ENCODE measurements around the gene MMP11. TPM values are rescaled to one million over a fixed set of nuclear protein-coding genes. Genes with fewer than 3 reads are reported as not detected.
A peak's percentile ranks its signal among the peaks of the same experiment; 100 is the strongest.

Gene MMP11
- total and polyA plus RNA-seq, 2 of the 13 experiments (the other 11 are each of a cell fraction or from before 2014, with no cell fraction given) = 8.9 to 28.6 TPM

DNA sequence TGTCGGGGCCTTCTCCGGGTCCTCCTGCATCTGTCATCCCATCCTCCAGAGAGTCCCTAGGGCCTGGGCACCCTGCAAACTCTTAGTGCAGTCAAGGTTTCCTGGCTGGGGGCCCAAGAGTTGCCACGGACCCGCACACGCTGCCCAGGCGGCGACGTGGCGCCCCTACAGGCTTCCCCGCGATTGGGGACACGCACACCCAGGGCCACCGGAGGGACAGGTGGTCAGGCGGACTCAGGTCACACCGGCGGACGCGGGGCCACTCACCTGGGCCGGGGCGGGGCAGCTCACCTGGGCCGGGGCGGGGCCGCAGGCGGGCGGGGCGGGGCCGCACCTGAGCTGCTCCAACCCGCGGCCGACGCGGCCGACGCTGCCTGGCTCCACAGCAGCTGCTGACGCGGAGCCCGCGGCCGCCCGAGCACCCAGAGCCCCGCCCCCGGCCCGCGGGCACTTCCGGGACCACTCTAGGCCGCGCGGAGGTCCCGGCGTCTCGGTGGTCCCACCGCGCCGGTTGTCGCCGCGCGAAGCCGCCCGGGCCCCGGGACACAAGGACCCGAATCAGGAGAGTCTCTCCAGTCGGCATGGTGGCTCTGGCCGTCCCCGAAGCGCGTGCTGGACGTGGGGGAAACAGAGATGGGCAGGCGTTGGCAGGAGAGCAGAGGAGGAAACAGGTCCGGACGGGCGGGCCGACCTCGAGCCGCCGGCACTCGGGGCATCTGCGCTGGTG is 21.8 kb upstream of the MMP11 start, which contains the start of gene ZNF70 (continued):
- TF ChIP-seq, protein P1, sequence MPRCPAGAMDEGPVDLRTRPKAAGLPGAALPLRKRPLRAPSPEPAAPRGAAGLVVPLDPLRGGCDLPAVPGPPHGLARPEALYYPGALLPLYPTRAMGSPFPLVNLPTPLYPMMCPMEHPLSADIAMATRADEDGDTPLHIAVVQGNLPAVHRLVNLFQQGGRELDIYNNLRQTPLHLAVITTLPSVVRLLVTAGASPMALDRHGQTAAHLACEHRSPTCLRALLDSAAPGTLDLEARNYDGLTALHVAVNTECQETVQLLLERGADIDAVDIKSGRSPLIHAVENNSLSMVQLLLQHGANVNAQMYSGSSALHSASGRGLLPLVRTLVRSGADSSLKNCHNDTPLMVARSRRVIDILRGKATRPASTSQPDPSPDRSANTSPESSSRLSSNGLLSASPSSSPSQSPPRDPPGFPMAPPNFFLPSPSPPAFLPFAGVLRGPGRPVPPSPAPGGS (CRISPR knock-in tag; IDR thresholded peaks at IDR 0.05) = 0 out of 2 replicates have a peak, but pooled peaks have one; percentile 32
- no peak for TF ChIP-seq IKZF1 (IDR thresholded peaks at IDR 0.05)
- TF ChIP-seq ZNF350 (CRISPR knock-in tag; IDR thresholded peaks at IDR 0.05; ENCODE audit: borderline replicate concordance, low read depth) = no peak
- TF ChIP-seq EED (CRISPR knock-in tag; IDR thresholded peaks at IDR 0.05) = no peak
- TF ChIP-seq, protein P2, sequence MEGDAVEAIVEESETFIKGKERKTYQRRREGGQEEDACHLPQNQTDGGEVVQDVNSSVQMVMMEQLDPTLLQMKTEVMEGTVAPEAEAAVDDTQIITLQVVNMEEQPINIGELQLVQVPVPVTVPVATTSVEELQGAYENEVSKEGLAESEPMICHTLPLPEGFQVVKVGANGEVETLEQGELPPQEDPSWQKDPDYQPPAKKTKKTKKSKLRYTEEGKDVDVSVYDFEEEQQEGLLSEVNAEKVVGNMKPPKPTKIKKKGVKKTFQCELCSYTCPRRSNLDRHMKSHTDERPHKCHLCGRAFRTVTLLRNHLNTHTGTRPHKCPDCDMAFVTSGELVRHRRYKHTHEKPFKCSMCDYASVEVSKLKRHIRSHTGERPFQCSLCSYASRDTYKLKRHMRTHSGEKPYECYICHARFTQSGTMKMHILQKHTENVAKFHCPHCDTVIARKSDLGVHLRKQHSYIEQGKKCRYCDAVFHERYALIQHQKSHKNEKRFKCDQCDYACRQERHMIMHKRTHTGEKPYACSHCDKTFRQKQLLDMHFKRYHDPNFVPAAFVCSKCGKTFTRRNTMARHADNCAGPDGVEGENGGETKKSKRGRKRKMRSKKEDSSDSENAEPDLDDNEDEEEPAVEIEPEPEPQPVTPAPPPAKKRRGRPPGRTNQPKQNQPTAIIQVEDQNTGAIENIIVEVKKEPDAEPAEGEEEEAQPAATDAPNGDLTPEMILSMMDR (CRISPR knock-in tag; IDR thresholded peaks at IDR 0.05) = peak; percentile 57
- TF ChIP-seq, protein P3, sequence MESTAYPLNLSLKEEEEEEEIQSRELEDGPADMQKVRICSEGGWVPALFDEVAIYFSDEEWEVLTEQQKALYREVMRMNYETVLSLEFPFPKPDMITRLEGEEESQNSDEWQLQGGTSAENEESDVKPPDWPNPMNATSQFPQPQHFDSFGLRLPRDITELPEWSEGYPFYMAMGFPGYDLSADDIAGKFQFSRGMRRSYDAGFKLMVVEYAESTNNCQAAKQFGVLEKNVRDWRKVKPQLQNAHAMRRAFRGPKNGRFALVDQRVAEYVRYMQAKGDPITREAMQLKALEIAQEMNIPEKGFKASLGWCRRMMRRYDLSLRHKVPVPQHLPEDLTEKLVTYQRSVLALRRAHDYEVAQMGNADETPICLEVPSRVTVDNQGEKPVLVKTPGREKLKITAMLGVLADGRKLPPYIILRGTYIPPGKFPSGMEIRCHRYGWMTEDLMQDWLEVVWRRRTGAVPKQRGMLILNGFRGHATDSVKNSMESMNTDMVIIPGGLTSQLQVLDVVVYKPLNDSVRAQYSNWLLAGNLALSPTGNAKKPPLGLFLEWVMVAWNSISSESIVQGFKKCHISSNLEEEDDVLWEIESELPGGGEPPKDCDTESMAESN (CRISPR knock-in tag; conservative IDR thresholded peaks at IDR 0.05) = peak; percentile 54; the same call in 1 of the 2 replicates
- TF ChIP-seq GATA4 (IDR thresholded peaks at IDR 0.05; ENCODE audit: borderline replicate concordance, low read depth) = no peak
- no peak for TF ChIP-seq ZNF773 (CRISPR knock-in tag; IDR thresholded peaks at IDR 0.05; ENCODE audit: borderline replicate concordance)
- TF ChIP-seq, protein P4, sequence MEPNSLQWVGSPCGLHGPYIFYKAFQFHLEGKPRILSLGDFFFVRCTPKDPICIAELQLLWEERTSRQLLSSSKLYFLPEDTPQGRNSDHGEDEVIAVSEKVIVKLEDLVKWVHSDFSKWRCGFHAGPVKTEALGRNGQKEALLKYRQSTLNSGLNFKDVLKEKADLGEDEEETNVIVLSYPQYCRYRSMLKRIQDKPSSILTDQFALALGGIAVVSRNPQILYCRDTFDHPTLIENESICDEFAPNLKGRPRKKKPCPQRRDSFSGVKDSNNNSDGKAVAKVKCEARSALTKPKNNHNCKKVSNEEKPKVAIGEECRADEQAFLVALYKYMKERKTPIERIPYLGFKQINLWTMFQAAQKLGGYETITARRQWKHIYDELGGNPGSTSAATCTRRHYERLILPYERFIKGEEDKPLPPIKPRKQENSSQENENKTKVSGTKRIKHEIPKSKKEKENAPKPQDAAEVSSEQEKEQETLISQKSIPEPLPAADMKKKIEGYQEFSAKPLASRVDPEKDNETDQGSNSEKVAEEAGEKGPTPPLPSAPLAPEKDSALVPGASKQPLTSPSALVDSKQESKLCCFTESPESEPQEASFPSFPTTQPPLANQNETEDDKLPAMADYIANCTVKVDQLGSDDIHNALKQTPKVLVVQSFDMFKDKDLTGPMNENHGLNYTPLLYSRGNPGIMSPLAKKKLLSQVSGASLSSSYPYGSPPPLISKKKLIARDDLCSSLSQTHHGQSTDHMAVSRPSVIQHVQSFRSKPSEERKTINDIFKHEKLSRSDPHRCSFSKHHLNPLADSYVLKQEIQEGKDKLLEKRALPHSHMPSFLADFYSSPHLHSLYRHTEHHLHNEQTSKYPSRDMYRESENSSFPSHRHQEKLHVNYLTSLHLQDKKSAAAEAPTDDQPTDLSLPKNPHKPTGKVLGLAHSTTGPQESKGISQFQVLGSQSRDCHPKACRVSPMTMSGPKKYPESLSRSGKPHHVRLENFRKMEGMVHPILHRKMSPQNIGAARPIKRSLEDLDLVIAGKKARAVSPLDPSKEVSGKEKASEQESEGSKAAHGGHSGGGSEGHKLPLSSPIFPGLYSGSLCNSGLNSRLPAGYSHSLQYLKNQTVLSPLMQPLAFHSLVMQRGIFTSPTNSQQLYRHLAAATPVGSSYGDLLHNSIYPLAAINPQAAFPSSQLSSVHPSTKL (CRISPR knock-in tag; IDR thresholded peaks at IDR 0.05) = no peak
- TF ChIP-seq TOPORS (CRISPR knock-in tag; IDR thresholded peaks at IDR 0.05) = no peak
- TF ChIP-seq ZNF724P (CRISPR knock-in tag; IDR thresholded peaks at IDR 0.05; ENCODE audit: borderline replicate concordance) = no peak
- TF ChIP-seq, protein P5, sequence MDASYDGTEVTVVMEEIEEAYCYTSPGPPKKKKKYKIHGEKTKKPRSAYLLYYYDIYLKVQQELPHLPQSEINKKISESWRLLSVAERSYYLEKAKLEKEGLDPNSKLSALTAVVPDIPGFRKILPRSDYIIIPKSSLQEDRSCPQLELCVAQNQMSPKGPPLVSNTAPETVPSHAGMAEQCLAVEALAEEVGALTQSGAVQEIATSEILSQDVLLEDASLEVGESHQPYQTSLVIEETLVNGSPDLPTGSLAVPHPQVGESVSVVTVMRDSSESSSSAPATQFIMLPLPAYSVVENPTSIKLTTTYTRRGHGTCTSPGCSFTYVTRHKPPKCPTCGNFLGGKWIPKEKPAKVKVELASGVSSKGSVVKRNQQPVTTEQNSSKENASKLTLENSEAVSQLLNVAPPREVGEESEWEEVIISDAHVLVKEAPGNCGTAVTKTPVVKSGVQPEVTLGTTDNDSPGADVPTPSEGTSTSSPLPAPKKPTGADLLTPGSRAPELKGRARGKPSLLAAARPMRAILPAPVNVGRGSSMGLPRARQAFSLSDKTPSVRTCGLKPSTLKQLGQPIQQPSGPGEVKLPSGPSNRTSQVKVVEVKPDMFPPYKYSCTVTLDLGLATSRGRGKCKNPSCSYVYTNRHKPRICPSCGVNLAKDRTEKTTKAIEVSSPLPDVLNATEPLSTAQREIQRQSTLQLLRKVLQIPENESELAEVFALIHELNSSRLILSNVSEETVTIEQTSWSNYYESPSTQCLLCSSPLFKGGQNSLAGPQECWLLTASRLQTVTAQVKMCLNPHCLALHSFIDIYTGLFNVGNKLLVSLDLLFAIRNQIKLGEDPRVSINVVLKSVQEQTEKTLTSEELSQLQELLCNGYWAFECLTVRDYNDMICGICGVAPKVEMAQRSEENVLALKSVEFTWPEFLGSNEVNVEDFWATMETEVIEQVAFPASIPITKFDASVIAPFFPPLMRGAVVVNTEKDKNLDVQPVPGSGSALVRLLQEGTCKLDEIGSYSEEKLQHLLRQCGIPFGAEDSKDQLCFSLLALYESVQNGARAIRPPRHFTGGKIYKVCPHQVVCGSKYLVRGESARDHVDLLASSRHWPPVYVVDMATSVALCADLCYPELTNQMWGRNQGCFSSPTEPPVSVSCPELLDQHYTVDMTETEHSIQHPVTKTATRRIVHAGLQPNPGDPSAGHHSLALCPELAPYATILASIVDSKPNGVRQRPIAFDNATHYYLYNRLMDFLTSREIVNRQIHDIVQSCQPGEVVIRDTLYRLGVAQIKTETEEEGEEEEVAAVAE (CRISPR knock-in tag; IDR thresholded peaks at IDR 0.05; ENCODE audit: borderline replicate concordance) = no peak
- TF ChIP-seq ZNF850 (CRISPR knock-in tag; conservative IDR thresholded peaks at IDR 0.05) = no peak
